PC-3 (cell line): Measurements from ENCODE around the gene ST6GALNAC6. TPM values are rescaled to one million over a fixed set of nuclear protein-coding genes. Genes with fewer than 3 reads are reported as not detected.

Source experiments
- ATAC-seq: fragments of 200-7000 bp; cut with Tn5 transposase; 2 replicates; pipeline ENCODE4 v1.9.1; 2020; ENCODE audit warnings: mild to moderate bottlenecking, moderate library complexity
- BruUV-seq: library from RNA; stranded (reverse); fragments of 400-500 nt; replicated peaks from 2 replicates; lab custom pipeline; 2021; lab: Mats Ljungman, UMichigan
- CTCF ChIA-PET: fragments of 300-600 bp; sonication (Branson Sonifier 250); formaldehyde crosslinking; loops from one replicate; lab custom pipeline; 2022; ENCODE audit warnings: antibody characterized with exemption; lab: Charles Lee
- POLR2A ChIA-PET: fragments of 300-600 bp; sonication (Branson Sonifier 250); formaldehyde crosslinking; loops from one replicate; lab custom pipeline; 2022; ENCODE audit warnings: antibody characterized with exemption; ENCODE audit not compliant: unreplicated experiment; lab: Charles Lee
- DNase-seq: peaks from one replicate; pipeline ENCODE4 v3.0.0-alpha.2; 2015
- H2AFZ ChIP-seq: fragments of 300-600 bp; sonication (generic); 2 replicates; pipeline ENCODE4 v1.6.0; 2016; ENCODE audit warnings: antibody characterized with exemption, low read length
- H3F3A ChIP-seq: fragments of 300-600 bp; sonication (generic); one replicate; pipeline ENCODE4 v1.6.0; 2017; ENCODE audit warnings: antibody characterized with exemption, low read length, control low read depth, mild to moderate bottlenecking; ENCODE audit not compliant: unreplicated experiment
- H3K27ac ChIP-seq: fragments of 300-600 bp; sonication (generic); 2 replicates; pipeline ENCODE4 v1.5.1; 2016; ENCODE audit warnings: mild to moderate bottlenecking, low read length
- H3K27me3 ChIP-seq: fragments of 300-600 bp; sonication (generic); 2 replicates; pipeline ENCODE4 v1.6.1; 2016; ENCODE audit warnings: low read length, mixed read lengths
- H3K36me3 ChIP-seq: fragments of 300-600 bp; sonication (generic); 2 replicates; pipeline ENCODE4 v1.6.1; 2016; ENCODE audit warnings: low read depth, mixed run types, low read length, mixed read lengths
- H3K4me1 ChIP-seq: fragments of 300-600 bp; sonication (generic); 2 replicates; pipeline ENCODE4 v1.5.1; 2016; ENCODE audit warnings: low read length; ENCODE audit not compliant: insufficient read depth
- H3K4me2 ChIP-seq: fragments of 300-600 bp; sonication (generic); 2 replicates; pipeline ENCODE4 v1.6.0; 2016; ENCODE audit warnings: low read length
- H3K4me3 ChIP-seq: fragments of 300-600 bp; sonication (generic); 2 replicates; pipeline ENCODE4 v1.5.1; 2016; ENCODE audit warnings: mild to moderate bottlenecking, low read length, mixed read lengths
- H3K79me2 ChIP-seq: fragments of 300-600 bp; sonication (generic); 2 replicates; pipeline ENCODE4 v1.6.1; 2017; ENCODE audit warnings: low read length, mixed read lengths
- H3K9ac ChIP-seq: fragments of 300-600 bp; sonication (generic); 2 replicates; pipeline ENCODE4 v1.6.0; 2016; ENCODE audit warnings: mild to moderate bottlenecking, low read length
- H3K9me2 ChIP-seq: fragments of 300-600 bp; sonication (generic); replicated peaks from 2 replicates; pipeline ENCODE4 v1.6.1; 2016; ENCODE audit warnings: mixed run types, low read length, mixed read lengths
- H3K9me3 ChIP-seq: fragments of 300-600 bp; sonication (generic); 2 replicates; pipeline ENCODE4 v1.6.1; 2016; ENCODE audit warnings: low read length, mixed read lengths
- H4K20me1 ChIP-seq: fragments of 300-600 bp; sonication (generic); 2 replicates; pipeline ENCODE4 v1.6.1; 2016; ENCODE audit warnings: low read length, mixed read lengths
- EZH2 ChIP-seq: fragments of 300-600 bp; sonication (generic); IDR thresholded peaks from one replicate; pipeline ENCODE4 v1.6.1; 2017; ENCODE audit warnings: antibody characterized with exemption, mild to moderate bottlenecking, low read length; ENCODE audit not compliant: unreplicated experiment
- EZH2phosphoT487 ChIP-seq: fragments of 300-600 bp; sonication (generic); IDR thresholded peaks from 2 replicates; pipeline ENCODE4 v1.6.1; 2018; ENCODE audit warnings: mild to moderate bottlenecking, antibody characterized with exemption, low read length, borderline replicate concordance
- intact Hi-C: fragments of 100-400 bp; cut with micrococcal nuclease; formaldehyde crosslinking; loops from 2 replicates; pipeline ENCODE4 v1.9.0; 2023
- total RNA-seq: library from RNA; depleted of rRNA; stranded (reverse); fragments of >200 nt; gene quantifications from 2 replicates; pipeline ENCODE4 v1.2.3, GENCODE V29; 2014
- TF ChIP-seq, protein P1 (sequence below): fragments of 300-600 bp; sonication (generic); conservative IDR thresholded peaks from 2 replicates; pipeline ENCODE4 v1.5.1; 2017; ENCODE audit warnings: antibody characterized with exemption, low read depth, mild to moderate bottlenecking, low read length

The ST6GALNAC6 gene
- total RNA-seq, 1 experiment from 2014 or later, result 14.5 TPM

DNA sequence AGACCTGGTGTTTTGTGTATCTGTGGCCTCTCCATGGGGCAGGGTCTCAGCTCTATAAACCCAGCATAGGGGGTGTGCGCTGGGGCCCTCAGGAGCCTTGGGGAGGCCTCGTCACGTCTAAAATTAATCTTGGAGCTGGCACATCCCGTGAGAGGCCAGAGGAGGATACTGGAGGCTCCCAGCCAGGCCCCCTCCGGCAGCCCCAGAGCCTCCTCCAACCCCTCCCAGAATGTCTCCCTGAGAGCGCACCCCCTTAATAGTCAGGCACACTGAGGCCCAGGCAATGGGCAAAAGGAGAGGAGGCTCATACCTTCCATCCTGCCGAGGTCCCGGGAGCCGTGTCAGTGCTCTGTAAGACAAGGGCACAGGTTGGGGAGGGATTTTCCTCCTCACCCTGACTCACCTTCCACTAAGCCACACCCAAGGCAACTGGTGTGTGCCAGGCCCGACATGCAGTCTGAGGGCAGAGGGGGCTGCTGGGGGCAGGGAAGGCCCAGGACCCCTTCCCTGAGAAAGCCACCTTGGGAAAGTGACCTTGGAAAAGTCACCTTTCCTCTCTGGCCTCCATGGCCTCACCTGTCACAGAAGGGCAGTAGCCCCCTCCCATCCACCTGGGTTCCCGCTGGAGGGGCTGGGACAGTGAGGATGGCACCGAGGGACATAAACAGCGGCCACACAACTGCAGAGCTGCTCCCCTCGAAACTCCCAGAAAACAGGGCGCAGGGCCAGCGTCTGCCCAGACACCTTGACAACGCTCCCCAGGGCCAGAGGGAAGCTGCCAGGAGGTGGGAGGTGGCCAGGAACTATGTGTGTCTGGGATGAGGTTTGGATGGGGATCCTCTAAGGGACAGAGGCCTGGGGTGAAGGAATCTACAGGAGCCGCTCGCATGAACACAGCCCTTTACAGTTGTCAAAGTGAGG, 24.8 kb downstream of the ST6GALNAC6 start:
- Histone ChIP-seq H3K4me2 (peak overlapping the region; percentile 67), H2AFZ (no peak overlapping the region), H3F3A (no peaks in the 10 kb centered on the region), H3K36me3 (no peaks in the 10 kb centered on the region), H3K27me3 (no peaks in the 10 kb centered on the region), H3K4me3 (no peak overlapping the region), H3K9me3 (no peaks in the 10 kb centered on the region), H3K27ac (peak overlapping the region; percentile 28), H4K20me1 (no peaks in the 10 kb centered on the region), H3K9me2 (no peaks in the 10 kb centered on the region), H3K9ac (no peak overlapping the region), H3K79me2 (peaks cover 16% of the 10 kb centered on the region), H3K4me1 (peaks cover 17% of the 10 kb centered on the region)
- ATAC-seq (peak; percentile 56), DNase-seq (peak; percentile 47)
- TF ChIP-seq EZH2phosphoT487 (no peak), EZH2 (no peak)
- TF ChIP-seq, protein P1, sequence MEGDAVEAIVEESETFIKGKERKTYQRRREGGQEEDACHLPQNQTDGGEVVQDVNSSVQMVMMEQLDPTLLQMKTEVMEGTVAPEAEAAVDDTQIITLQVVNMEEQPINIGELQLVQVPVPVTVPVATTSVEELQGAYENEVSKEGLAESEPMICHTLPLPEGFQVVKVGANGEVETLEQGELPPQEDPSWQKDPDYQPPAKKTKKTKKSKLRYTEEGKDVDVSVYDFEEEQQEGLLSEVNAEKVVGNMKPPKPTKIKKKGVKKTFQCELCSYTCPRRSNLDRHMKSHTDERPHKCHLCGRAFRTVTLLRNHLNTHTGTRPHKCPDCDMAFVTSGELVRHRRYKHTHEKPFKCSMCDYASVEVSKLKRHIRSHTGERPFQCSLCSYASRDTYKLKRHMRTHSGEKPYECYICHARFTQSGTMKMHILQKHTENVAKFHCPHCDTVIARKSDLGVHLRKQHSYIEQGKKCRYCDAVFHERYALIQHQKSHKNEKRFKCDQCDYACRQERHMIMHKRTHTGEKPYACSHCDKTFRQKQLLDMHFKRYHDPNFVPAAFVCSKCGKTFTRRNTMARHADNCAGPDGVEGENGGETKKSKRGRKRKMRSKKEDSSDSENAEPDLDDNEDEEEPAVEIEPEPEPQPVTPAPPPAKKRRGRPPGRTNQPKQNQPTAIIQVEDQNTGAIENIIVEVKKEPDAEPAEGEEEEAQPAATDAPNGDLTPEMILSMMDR, result no peak
- POLR2A ChIA-PET, result no interaction called here
- CTCF ChIA-PET, result no interaction called here
- no TSS peak for BruUV-seq
- intact Hi-C loops, result loop anchor here (5.0 kb wide), 1 partner anchor 43 kb away; the partner anchor contains the start of gene ST6GALNAC4

DNA sequence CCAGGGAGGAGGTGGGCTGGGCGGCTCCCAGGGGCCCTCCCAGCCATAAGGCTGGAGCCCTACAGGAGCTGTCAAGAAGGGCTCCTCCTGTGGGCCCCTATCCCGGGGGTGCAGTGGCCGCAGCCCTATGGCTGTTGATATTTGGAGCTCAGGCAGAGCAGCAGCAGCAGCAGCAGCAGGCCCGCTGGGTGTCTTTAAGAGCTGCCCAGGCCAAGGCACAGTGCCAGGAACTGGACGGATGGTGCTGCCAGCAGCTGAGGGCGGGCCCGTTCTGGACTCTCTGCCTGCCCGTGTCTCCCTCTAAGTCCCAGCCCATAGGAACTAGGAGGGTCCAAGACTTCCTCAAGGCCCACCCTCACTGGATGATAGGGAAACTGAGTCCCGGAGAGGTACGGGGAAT, 25.5 kb downstream of the ST6GALNAC6 start:
- no peak for ATAC-seq
- Histone ChIP-seq H2AFZ (no peak overlapping the region), H3K9me2 (no peaks in the 10 kb centered on the region), H3K4me3 (no peak overlapping the region), H3K27ac (no peak overlapping the region), H3F3A (no peaks in the 10 kb centered on the region), H3K79me2 (peaks cover 16% of the 10 kb centered on the region), H3K27me3 (no peaks in the 10 kb centered on the region), H3K4me1 (peaks cover 17% of the 10 kb centered on the region), H3K9me3 (no peaks in the 10 kb centered on the region), H3K9ac (no peak overlapping the region), H3K36me3 (no peaks in the 10 kb centered on the region), H4K20me1 (no peaks in the 10 kb centered on the region), H3K4me2 (peak overlapping the region; percentile 67)
- TF ChIP-seq EZH2phosphoT487, result no peak
- no peak for TF ChIP-seq EZH2
- TF ChIP-seq, protein P1, result no peak
- ChIA-PET CTCF (no interaction called here), POLR2A (no interaction called here)
- DNase-seq, result no peak
- no TSS peak for BruUV-seq
- intact Hi-C loops, result no loop called here

DNA sequence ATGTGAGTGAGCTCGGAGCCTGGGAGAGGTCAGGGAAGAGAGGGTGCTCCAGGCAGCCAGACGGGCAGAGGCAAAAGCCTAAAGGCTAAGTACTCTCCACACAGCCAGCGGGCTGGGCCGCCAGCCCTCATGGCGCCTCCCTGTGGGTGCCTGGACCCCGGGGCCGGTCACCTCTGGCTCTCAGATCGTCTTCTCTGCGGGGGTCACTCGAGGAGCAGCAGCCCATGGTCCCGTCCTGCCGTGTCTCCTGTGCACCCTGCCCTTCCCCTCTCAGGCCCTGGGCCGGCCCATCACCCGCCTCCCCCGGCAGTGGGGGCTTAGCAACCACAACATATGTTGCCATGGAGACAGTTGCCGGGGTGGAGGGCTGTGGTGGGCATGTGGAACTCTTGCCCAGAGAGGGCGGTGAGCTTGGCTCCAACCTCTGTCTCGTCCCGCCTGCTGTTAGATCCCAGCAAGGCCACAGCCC, 26.1 kb downstream of the ST6GALNAC6 start:
- peaks cover 17% of the 10 kb centered on the region for H3K4me1 ChIP-seq
- H3K36me3 ChIP-seq, result no peaks in the 10 kb centered on the region
- no peaks in the 10 kb centered on the region for H3K27me3 ChIP-seq
- ChIA-PET CTCF (no interaction called here), POLR2A (no interaction called here)
- H3K79me2 ChIP-seq, result peaks cover 16% of the 10 kb centered on the region
- TF ChIP-seq EZH2, result no peak
- no peak for TF ChIP-seq EZH2phosphoT487
- TF ChIP-seq, protein P1, result no peak
- no peak overlapping the region for H3K4me3 ChIP-seq
- intact Hi-C loops, result no loop called here
- H3K4me2 ChIP-seq, result no peak overlapping the region
- no peak for DNase-seq
- no peak overlapping the region for H2AFZ ChIP-seq
- no peak overlapping the region for H3K9ac ChIP-seq
- no peak overlapping the region for H3K27ac ChIP-seq
- ATAC-seq, result no peak
- H3K9me3 ChIP-seq, result no peaks in the 10 kb centered on the region
- H3F3A ChIP-seq, result no peaks in the 10 kb centered on the region
- no peaks in the 10 kb centered on the region for H4K20me1 ChIP-seq
- no peaks in the 10 kb centered on the region for H3K9me2 ChIP-seq
- no TSS peak for BruUV-seq
